Astrocyte of the spinal cord (primary cell): ENCODE results near the gene GNPNAT1.

Source experiments
- DNase-seq: peaks from one replicate; pipeline ENCODE4 v3.0.0; 2011; ENCODE audit warnings: low read depth, low spot score
- H3K4me3 ChIP-seq: 2 replicates; pipeline ENCODE4 v1.5.1; 2011; ENCODE audit warnings: low read depth, mild to moderate bottlenecking, low read length, moderate library complexity
- in situ Hi-C: cut with HindIII; loops from 2 replicates; pipeline ENCODE4 v1.10.0; 2017; ENCODE audit warnings: low sequenced_read_pairs
- TF ChIP-seq, protein P1 (sequence below): IDR thresholded peaks from 2 replicates; pipeline ENCODE4 v1.5.1; 2012; ENCODE audit warnings: low read depth, mild to moderate bottlenecking, low read length, inconsistent platforms

The GNPNAT1 gene

DNA sequence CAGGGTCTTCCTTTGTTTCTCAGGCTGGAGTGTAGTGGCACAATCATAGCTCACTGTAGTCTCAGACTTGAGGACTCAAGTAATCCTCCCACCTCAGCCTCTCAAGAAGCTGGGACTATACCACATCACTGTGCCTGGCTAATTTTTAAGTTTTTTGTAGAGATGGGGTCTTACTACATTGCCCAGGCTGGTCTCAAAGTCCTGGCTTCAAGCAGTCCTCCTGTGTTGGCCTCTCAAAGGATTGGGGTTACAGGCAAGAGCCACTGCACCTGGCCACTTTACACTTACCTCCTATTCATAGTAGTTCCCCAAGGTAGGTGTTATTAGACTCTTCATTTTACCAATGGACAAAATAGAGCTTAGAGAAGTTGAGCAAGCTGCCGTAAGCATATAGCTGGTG, 32.3 kb downstream of the GNPNAT1 start:
- no peak for DNase-seq
- TF ChIP-seq, protein P1, sequence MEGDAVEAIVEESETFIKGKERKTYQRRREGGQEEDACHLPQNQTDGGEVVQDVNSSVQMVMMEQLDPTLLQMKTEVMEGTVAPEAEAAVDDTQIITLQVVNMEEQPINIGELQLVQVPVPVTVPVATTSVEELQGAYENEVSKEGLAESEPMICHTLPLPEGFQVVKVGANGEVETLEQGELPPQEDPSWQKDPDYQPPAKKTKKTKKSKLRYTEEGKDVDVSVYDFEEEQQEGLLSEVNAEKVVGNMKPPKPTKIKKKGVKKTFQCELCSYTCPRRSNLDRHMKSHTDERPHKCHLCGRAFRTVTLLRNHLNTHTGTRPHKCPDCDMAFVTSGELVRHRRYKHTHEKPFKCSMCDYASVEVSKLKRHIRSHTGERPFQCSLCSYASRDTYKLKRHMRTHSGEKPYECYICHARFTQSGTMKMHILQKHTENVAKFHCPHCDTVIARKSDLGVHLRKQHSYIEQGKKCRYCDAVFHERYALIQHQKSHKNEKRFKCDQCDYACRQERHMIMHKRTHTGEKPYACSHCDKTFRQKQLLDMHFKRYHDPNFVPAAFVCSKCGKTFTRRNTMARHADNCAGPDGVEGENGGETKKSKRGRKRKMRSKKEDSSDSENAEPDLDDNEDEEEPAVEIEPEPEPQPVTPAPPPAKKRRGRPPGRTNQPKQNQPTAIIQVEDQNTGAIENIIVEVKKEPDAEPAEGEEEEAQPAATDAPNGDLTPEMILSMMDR: no peak
- H3K4me3 ChIP-seq: no peak overlapping the region
- in situ Hi-C loops: no loop called here

- H3K4me3 ChIP-seq: no peak overlapping the region
- DNase-seq: no peak
- in situ Hi-C loops: no loop called here
- TF ChIP-seq, protein P1: no peak
These were observed 35.6 kb downstream of the GNPNAT1 start for GRCh38 chr14:52755607-52756316.

GRCh38 chr14:52748647-52749292, 42.6 kb downstream of the GNPNAT1 start:
- in situ Hi-C loops: no loop called here
- DNase-seq: no peak
- TF ChIP-seq, protein P1: no peak
- no peak overlapping the region for H3K4me3 ChIP-seq

- DNase-seq: no peak
- TF ChIP-seq, protein P1: no peak
- no peak overlapping the region for H3K4me3 ChIP-seq
- in situ Hi-C loops: no loop called here
These were observed 49.5 kb downstream of the GNPNAT1 start for GRCh38 chr14:52741865-52742264.

DNA sequence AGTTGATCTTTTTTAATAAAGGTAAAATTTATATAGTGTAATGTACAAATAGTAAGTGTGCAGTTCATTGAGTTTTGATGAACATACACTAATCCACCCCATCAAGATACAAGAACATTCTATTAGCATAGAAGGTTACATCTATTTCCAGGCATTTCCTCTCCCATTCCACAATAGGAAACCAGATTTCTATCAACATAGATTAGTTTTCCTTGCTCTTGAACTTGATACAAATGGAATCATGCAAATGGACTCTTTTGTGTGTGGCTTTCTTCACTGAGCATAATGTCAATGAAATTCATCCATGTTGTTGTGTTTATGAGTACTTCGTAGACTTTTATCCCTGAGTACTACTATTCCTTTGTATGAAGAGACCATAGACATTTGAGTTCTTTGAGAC, 50.7 kb downstream of the GNPNAT1 start:
- DNase-seq: no peak
- in situ Hi-C loops: no loop called here
- H3K4me3 ChIP-seq: no peak overlapping the region
- TF ChIP-seq, protein P1: no peak

- TF ChIP-seq, protein P1: no peak
- H3K4me3 ChIP-seq: no peak overlapping the region
- in situ Hi-C loops: no loop called here
- no peak for DNase-seq
These were observed 53.0 kb downstream of the GNPNAT1 start for GRCh38 chr14:52738409-52738808.
